Fibroblast of the conjunctiva (primary cell): ENCODE measurements around the gene GALNT2.

ENCODE experiments used
- DNase-seq: peaks from one replicate; pipeline ENCODE4 v3.0.0-alpha.2; 2010; ENCODE audit warnings: low read depth

Gene GALNT2

DNA sequence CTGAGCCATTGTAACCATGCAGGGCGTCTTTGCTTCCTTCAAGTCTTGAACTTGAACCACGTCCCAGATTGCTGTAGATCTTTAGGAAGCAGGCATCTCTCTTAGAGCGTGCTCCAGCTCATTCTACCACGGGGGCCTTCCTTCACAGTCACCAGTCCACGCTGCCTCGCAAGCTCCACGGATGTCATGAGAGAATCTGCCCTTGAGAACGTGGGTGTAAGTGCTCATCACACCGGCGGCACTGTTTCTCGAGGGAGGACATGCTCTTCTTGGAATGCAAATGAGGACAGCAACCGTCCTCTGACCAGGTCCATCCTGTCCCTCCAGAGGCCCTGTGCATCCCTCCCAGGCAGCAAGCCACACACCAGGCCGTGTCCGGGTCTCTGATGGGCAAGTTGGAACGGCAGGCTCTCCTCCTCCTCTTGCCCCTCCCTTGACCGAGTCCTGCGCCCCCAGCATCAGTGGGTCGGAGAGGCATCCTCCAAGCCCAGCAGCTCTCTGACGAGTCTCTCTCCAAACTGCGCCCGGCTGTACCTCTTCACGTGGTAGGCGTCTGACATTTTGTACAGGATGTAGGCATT is 256.0 kb downstream of the GALNT2 start:
- no peak for DNase-seq

DNA sequence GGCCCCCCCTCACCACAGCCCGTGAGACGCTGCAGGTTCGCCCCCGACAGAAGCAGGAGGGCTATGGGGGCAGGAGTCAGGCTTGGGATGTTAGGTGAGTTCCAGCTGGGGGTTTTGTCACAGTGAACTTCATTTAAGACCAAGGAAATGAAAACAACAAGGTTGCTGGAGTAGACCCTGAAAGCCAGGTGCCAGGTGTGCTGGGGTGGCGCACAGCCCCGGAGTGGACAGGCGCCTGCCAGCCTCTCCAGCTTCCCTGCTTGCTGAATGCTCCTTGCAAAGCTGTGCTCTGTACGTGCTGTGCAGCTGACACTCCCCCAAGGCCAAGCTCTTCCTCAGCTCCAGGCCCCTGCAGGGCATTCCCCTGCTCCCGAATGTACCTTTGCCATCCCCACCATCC is 256.6 kb downstream of the GALNT2 start:
- DNase-seq, result no peak

DNA sequence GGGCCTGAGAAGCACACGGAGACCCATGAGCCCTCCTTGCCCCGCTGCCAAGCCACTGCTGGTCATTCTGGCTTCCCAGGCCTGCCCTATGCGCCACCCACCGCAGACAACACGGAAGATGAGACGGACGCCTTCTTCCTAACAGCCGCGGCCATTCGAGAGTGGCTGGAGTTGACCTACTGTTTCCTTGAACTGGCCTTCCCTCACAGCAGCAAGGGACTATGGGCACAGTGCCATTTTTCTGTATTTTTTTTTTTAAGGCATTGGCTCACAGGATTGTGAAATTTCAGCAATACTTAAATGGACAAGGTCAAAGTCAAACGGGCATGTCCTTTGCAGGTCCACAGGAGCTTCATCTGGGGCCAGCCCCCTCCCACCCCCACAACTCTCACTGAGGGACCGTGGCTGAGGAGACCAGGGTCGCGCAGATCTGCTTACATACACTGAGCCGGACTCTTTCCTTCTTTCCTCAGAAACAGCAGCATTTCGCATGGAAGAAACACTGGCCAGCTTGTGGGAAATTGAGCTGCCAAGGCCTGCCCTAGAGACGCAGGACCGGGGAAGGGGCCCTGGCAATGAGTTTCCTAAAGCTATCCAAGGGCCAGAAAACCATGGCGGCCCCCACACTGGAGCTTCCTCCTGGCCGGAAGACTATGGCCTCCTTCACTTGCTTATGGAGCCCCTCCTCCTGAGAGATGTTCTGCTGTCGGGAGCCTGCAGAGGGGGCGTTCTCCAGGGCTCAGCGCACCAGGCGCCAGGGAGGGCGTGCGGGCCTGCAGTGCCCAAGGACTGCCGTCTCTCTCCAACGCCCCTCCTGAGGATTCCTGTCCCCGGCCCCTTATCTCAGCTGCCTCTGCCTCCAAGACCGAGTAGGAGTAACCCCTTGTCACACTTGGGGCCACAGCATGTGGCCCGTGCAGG is 260.2 kb downstream of the GALNT2 start:
- no peak for DNase-seq

DNA sequence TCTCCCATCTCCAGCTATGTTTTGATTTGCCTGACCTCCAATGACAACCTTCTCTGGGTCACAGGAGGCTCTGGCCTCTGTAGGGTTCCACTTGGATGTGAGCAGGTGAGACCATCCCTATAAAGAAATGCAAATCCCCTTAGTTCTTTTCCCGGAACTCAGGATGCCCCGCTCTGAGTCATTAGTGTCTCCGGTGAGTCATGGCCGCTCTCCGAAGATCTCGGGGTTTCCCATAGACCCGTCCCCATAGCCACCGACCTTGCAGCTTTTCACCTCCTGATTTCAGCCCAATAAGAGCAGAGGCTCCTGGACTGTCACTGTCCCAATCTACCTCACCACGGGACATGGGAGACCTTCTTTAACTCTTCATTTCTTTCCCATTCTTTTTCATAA is 260.9 kb downstream of the GALNT2 start:
- no peak for DNase-seq

DNA sequence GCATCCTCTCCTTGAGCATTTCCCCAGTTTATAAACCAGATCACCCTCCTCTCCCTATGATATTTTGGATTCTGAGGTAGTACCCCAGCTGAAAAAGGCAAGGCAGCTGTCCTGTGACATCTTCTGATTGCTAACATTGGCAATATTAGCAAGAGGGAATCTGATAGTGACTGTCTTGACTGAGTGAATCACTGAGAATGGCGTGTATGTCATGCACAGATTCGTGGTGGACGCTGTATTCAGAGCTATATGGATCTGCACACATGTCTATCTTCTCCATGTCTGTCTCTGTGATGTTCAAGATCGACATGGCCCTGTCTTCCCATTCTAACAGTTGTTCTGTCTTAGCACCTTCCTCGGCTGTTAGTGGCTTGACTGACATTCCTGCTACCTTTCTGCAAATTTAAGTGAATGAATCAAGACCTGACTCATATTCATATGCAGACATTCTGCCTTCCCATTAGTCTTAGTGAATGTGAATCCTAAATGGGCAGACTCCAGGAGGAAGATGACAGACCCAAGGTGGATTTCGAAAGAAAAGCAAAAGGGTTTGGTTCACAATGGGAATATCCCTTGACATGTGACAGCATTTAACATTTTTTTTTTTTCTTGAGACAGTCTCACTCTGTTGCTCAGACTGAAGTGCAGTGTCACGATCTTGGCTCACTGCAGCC is 261.4 kb downstream of the GALNT2 start:
- DNase-seq, result no peak

DNA sequence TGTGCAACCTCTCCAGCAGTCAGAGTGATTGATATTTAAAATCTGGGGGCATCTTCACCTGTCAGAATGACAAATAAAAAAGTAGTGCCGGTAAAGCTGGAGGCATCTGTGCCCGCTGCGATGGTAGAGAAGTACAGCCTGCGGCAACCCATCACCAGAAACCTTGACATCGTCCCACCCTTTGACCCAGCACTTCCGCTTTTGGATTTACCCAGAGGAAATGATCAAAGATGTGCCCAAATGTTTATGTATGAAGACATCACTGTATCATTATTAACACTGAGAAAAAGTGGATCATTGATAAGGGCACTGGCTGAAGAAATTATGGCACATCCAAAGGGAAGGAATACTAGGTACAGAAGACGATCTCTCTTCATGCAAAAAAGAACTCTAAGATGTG is 263.1 kb downstream of the GALNT2 start:
- no peak for DNase-seq
